NOMO-1 treated with dmso at 0.1 percent for 144 hours (cell line): ENCODE data around the gene LIMD2.
A peak's percentile ranks its signal among the peaks of the same experiment; 100 is the strongest.
"Not testable (repeated sequence)": the region's sequence is repeated elsewhere in the genome, so short reads cannot be mapped to it uniquely, and the experiment has no call there.

ENCODE experiments used
- DNase-seq: peaks from one replicate; lab custom pipeline; 2025; ENCODE audit not compliant: unreplicated experiment; lab: John Stamatoyannopoulos, UW

The LIMD2 gene

GRCh38 chr17:63699638-63700527, at the start of gene LIMD2:
TSS of gene LIMD2 (minus strand) at chr17:63700125. CDS start at chr17:63699298, 827 bp downstream.
- no peak for DNase-seq

GRCh38 chr17:63741408-63742173, 41.7 kb upstream of the LIMD2 start, which contains the start of gene STRADA:
TSS of gene STRADA (minus strand) at chr17:63741799. CDS start at chr17:63728369, 13,430 bp downstream.
- peak; percentile 99 for DNase-seq

GRCh38 chr17:63741143-63741407, 41.1 kb upstream of the LIMD2 start:
- DNase-seq = peak; percentile 27

GRCh38 chr17:63740464-63741142, 40.7 kb upstream of the LIMD2 start:
- DNase-seq = no peak

- no peak for DNase-seq
Measured at GRCh38 chr17:63735691-63736090, 35.8 kb upstream of the LIMD2 start.

GRCh38 chr17:63722403-63722802, 22.5 kb upstream of the LIMD2 start:
- DNase-seq = no peak

- not testable (repeated sequence) for DNase-seq
Measured at GRCh38 chr17:63720194-63720593, 20.3 kb upstream of the LIMD2 start.

GRCh38 chr17:63718988-63719387, 19.1 kb upstream of the LIMD2 start:
- no peak for DNase-seq

GRCh38 chr17:63716426-63716825, 16.5 kb upstream of the LIMD2 start:
- no peak for DNase-seq

- no peak for DNase-seq
Measured at GRCh38 chr17:63714550-63715277, 14.8 kb upstream of the LIMD2 start.

- no peak for DNase-seq
Measured at GRCh38 chr17:63709110-63709509, 9.2 kb upstream of the LIMD2 start.

- DNase-seq = no peak
Measured at GRCh38 chr17:63707151-63707550, 7.2 kb upstream of the LIMD2 start.

GRCh38 chr17:63706336-63707082, 6.6 kb upstream of the LIMD2 start:
- no peak for DNase-seq

- DNase-seq = no peak
Measured at GRCh38 chr17:63705657-63706056, 5.7 kb upstream of the LIMD2 start.

- no peak for DNase-seq
Measured at GRCh38 chr17:63704836-63705235, 4.9 kb upstream of the LIMD2 start.

- DNase-seq = no peak
Measured at GRCh38 chr17:63704259-63704576, 4.3 kb upstream of the LIMD2 start.

GRCh38 chr17:63703556-63704258, 3.8 kb upstream of the LIMD2 start:
- no peak for DNase-seq

GRCh38 chr17:63703029-63703428, 3.1 kb upstream of the LIMD2 start:
- no peak for DNase-seq

- DNase-seq = no peak
Measured at GRCh38 chr17:63702721-63703015, 2.7 kb upstream of the LIMD2 start.
